ENCODE data around the gene POU6F2. TPM values are rescaled to one million over a fixed set of nuclear protein-coding genes. Genes with fewer than 3 reads are reported as not detected.

Gene POU6F2
- total and polyA plus RNA-seq, 2 experiments from 2014 or later, result 7.2 to 7.3 TPM

DNA sequence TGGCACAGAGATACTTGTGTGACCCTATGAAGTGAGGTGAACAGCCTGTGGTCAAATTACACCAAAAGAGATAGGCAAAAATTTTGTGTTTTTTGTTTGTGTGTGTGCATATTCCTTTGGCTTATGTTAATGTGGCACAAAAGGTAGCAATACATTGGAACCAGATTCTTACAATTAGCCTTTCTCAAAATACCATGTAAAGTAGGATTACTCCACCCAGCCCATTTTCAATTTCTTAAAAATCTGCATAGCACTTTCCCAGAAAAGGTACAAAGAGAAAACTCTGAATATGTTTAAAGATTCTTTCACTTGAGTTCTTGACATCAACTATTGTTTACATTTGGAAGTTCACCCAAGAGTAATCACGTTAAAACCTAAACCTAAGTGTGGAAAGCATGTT is 431.2 kb downstream of the POU6F2 start (continued):
- TF ChIP-seq ZNF462 (CRISPR knock-in tag; IDR thresholded peaks at IDR 0.05), result no peak
- TF ChIP-seq NANOG (IDR thresholded peaks at IDR 0.05; ENCODE audit: borderline replicate concordance), result no peak
- TF ChIP-seq STAT1 (IDR thresholded peaks at IDR 0.05; ENCODE audit: unreplicated experiment), result no peak
- no peak for TF ChIP-seq POLR2AphosphoS5 (IDR thresholded peaks at IDR 0.05; ENCODE audit: low read depth)

DNA sequence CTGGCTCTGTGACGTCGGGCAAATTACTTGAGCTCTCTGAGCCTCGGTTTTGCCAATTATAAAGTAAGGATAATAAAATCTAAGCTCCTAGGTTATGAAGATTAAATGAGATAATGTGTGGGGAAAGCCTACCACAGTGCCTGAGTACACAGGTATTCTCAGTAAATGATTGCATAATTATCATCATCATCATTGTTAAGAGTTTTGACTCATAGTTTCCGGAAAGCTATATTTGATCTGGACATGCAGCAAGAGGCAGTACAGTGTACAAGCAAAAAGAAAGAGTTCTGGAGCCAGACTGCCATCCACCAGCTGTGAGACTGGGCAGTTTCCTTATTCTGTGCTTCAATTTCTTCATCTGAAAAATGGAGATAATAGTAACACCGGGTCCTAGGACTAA is 432.9 kb downstream of the POU6F2 start:
- Histone ChIP-seq H3K4me3 (no peak overlapping the region), H3K9me2 (ENCODE audit: insufficient read depth) (no peaks in the 10 kb centered on the region), H3K27me3 (ENCODE audit: insufficient read depth) (no peaks in the 10 kb centered on the region), H3K36me3 (ENCODE audit: insufficient read depth) (no peaks in the 10 kb centered on the region), H2AFZ (no peak overlapping the region), H3K4me1 (ENCODE audit: insufficient read depth) (peaks cover 6% of the 10 kb centered on the region), H3K27ac (ENCODE audit: low read depth) (no peak overlapping the region), H3F3A (replicated peaks; ENCODE audit: low read depth) (no peaks in the 10 kb centered on the region), H3K4me2 (no peak overlapping the region), H3K79me2 (replicated peaks; ENCODE audit: insufficient read depth) (no peaks in the 10 kb centered on the region), H4K20me1 (replicated peaks; ENCODE audit: insufficient read depth) (no peaks in the 10 kb centered on the region)
- Mint-ChIP-seq H3K27ac (no peak overlapping the region), H3K36me3 (ENCODE audit: low read depth) (no peaks in the 10 kb centered on the region), H3K4me1 (peaks cover 31% of the 10 kb centered on the region), H3K9me3 (no peaks in the 10 kb centered on the region), H3K4me3 (no peak overlapping the region), H3K27me3 (ENCODE audit: insufficient read depth, low read depth, poor library complexity) (peaks cover 13% of the 10 kb centered on the region)
- DNase-seq (ENCODE audit: low spot score) (no peak), ATAC-seq (no peak)
- TF ChIP-seq POLR2AphosphoS5 (IDR thresholded peaks at IDR 0.05; ENCODE audit: low read depth) (no peak), ZNF331 (CRISPR knock-in tag; IDR thresholded peaks at IDR 0.05; ENCODE audit: low read depth) (no peak), CREB1 (CRISPR knock-in tag; IDR thresholded peaks at IDR 0.05; ENCODE audit: low read depth) (no peak), NANOG (IDR thresholded peaks at IDR 0.05; ENCODE audit: borderline replicate concordance) (no peak), EZH2phosphoT487 (IDR thresholded peaks at IDR 0.05; ENCODE audit: unreplicated experiment) (no peak), ZNF114 (CRISPR knock-in tag; IDR thresholded peaks at IDR 0.05) (no peak), JUNB (IDR thresholded peaks at IDR 0.05; ENCODE audit: unreplicated experiment) (no peak), STAT1 (IDR thresholded peaks at IDR 0.05; ENCODE audit: unreplicated experiment) (no peak), EZH2 (IDR thresholded peaks at IDR 0.05; ENCODE audit: low read depth, unreplicated experiment) (no peak)
- TF ChIP-seq, protein P1, sequence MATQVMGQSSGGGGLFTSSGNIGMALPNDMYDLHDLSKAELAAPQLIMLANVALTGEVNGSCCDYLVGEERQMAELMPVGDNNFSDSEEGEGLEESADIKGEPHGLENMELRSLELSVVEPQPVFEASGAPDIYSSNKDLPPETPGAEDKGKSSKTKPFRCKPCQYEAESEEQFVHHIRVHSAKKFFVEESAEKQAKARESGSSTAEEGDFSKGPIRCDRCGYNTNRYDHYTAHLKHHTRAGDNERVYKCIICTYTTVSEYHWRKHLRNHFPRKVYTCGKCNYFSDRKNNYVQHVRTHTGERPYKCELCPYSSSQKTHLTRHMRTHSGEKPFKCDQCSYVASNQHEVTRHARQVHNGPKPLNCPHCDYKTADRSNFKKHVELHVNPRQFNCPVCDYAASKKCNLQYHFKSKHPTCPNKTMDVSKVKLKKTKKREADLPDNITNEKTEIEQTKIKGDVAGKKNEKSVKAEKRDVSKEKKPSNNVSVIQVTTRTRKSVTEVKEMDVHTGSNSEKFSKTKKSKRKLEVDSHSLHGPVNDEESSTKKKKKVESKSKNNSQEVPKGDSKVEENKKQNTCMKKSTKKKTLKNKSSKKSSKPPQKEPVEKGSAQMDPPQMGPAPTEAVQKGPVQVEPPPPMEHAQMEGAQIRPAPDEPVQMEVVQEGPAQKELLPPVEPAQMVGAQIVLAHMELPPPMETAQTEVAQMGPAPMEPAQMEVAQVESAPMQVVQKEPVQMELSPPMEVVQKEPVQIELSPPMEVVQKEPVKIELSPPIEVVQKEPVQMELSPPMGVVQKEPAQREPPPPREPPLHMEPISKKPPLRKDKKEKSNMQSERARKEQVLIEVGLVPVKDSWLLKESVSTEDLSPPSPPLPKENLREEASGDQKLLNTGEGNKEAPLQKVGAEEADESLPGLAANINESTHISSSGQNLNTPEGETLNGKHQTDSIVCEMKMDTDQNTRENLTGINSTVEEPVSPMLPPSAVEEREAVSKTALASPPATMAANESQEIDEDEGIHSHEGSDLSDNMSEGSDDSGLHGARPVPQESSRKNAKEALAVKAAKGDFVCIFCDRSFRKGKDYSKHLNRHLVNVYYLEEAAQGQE (IDR thresholded peaks at IDR 0.05; ENCODE audit: unreplicated experiment), result no peak
- TF ChIP-seq, protein P2, sequence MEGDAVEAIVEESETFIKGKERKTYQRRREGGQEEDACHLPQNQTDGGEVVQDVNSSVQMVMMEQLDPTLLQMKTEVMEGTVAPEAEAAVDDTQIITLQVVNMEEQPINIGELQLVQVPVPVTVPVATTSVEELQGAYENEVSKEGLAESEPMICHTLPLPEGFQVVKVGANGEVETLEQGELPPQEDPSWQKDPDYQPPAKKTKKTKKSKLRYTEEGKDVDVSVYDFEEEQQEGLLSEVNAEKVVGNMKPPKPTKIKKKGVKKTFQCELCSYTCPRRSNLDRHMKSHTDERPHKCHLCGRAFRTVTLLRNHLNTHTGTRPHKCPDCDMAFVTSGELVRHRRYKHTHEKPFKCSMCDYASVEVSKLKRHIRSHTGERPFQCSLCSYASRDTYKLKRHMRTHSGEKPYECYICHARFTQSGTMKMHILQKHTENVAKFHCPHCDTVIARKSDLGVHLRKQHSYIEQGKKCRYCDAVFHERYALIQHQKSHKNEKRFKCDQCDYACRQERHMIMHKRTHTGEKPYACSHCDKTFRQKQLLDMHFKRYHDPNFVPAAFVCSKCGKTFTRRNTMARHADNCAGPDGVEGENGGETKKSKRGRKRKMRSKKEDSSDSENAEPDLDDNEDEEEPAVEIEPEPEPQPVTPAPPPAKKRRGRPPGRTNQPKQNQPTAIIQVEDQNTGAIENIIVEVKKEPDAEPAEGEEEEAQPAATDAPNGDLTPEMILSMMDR (conservative IDR thresholded peaks at IDR 0.05; ENCODE audit: low read depth in 2 of 2), result no peak

All from GM23338 (cell line).